Measurements from ENCODE around the gene HAO1.

- TF ChIP-seq CTCF (IDR thresholded peaks at IDR 0.05; ENCODE audit: poor library complexity) (no peak), EZH2phosphoT487 (IDR thresholded peaks at IDR 0.05; ENCODE audit: low read depth, severe bottlenecking, unreplicated experiment) (no peak)
These were observed 3.6 kb upstream of the HAO1 start for GRCh38 chr20:7943891-7944290.
